ENCODE data around the gene PCDHGB7.

DNA sequence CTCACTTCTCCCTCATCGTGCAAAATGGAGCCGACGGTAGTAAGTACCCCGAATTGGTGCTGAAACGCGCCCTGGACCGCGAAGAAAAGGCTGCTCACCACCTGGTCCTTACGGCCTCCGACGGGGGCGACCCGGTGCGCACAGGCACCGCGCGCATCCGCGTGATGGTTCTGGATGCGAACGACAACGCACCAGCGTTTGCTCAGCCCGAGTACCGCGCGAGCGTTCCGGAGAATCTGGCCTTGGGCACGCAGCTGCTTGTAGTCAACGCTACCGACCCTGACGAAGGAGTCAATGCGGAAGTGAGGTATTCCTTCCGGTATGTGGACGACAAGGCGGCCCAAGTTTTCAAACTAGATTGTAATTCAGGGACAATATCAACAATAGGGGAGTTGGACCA lies 13.8 kb downstream of the PCDHGB7 start:
- TF ChIP-seq, protein P1, sequence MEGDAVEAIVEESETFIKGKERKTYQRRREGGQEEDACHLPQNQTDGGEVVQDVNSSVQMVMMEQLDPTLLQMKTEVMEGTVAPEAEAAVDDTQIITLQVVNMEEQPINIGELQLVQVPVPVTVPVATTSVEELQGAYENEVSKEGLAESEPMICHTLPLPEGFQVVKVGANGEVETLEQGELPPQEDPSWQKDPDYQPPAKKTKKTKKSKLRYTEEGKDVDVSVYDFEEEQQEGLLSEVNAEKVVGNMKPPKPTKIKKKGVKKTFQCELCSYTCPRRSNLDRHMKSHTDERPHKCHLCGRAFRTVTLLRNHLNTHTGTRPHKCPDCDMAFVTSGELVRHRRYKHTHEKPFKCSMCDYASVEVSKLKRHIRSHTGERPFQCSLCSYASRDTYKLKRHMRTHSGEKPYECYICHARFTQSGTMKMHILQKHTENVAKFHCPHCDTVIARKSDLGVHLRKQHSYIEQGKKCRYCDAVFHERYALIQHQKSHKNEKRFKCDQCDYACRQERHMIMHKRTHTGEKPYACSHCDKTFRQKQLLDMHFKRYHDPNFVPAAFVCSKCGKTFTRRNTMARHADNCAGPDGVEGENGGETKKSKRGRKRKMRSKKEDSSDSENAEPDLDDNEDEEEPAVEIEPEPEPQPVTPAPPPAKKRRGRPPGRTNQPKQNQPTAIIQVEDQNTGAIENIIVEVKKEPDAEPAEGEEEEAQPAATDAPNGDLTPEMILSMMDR (IDR thresholded peaks at IDR 0.05; ENCODE audit: low read length) = no peak
- no peak for TF ChIP-seq EZH2 (IDR thresholded peaks at IDR 0.05; ENCODE audit: borderline replicate concordance, low read length)

Measured in OCI-LY1 (cell line).